ENCODE data around the gene SREK1IP1.

DNA sequence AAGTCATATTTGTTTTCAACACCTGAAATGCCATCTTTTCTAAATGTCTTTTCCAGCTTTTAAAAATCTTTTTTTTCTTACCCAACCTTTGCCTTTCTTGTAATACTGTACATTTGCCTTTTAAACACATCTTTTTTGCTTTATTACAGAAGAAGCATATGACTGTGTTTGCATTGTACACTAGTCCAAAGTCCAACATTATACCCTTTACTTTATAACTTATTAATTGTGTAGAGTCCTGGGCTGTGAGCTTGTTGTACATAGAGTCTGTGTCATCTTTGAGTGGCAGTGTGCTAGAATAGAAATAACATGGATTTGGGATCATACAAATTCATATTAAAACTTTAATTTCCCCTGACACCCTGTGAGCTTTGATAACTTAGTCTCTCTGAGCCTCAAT, 24.0 kb upstream of the SREK1IP1 start:
- TF ChIP-seq, protein P1, sequence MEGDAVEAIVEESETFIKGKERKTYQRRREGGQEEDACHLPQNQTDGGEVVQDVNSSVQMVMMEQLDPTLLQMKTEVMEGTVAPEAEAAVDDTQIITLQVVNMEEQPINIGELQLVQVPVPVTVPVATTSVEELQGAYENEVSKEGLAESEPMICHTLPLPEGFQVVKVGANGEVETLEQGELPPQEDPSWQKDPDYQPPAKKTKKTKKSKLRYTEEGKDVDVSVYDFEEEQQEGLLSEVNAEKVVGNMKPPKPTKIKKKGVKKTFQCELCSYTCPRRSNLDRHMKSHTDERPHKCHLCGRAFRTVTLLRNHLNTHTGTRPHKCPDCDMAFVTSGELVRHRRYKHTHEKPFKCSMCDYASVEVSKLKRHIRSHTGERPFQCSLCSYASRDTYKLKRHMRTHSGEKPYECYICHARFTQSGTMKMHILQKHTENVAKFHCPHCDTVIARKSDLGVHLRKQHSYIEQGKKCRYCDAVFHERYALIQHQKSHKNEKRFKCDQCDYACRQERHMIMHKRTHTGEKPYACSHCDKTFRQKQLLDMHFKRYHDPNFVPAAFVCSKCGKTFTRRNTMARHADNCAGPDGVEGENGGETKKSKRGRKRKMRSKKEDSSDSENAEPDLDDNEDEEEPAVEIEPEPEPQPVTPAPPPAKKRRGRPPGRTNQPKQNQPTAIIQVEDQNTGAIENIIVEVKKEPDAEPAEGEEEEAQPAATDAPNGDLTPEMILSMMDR (IDR thresholded peaks at IDR 0.05), result no peak
- no peak for TF ChIP-seq POLR2A (IDR thresholded peaks at IDR 0.05)

All from esophagus squamous epithelium (tissue), 4 donors.